ENCODE data around the gene SYT11.
A peak's percentile ranks its signal among the peaks of the same experiment; 100 is the strongest.
"Not testable (repeated sequence)": the region's sequence is repeated elsewhere in the genome, so short reads cannot be mapped to it uniquely, and the experiment has no call there.

The SYT11 gene

GRCh38 chr1:155860970-155861510 lies 1.7 kb downstream of the SYT11 start:
- no peak for DNase-seq (ENCODE audit: low read depth)

- no peak for DNase-seq (ENCODE audit: low read depth)
These were observed 2.5 kb downstream of the SYT11 start for GRCh38 chr1:155861896-155862295.

GRCh38 chr1:155864393-155864792 lies 5.0 kb downstream of the SYT11 start:
- DNase-seq (ENCODE audit: low read depth), result no peak

GRCh38 chr1:155867766-155868165 lies 8.4 kb downstream of the SYT11 start:
- DNase-seq (ENCODE audit: low read depth), result no peak

GRCh38 chr1:155871390-155871789 lies 12.0 kb downstream of the SYT11 start:
- peak; percentile 10 for DNase-seq (ENCODE audit: low read depth)

GRCh38 chr1:155872527-155872926 lies 13.2 kb downstream of the SYT11 start:
- DNase-seq (ENCODE audit: low read depth), result no peak

- DNase-seq (ENCODE audit: low read depth), result peak; percentile 56
These were observed 14.5 kb downstream of the SYT11 start for GRCh38 chr1:155873860-155874259.

GRCh38 chr1:155877945-155878344 lies 18.6 kb downstream of the SYT11 start:
- DNase-seq (ENCODE audit: low read depth), result no peak

- no peak for DNase-seq (ENCODE audit: low read depth)
These were observed 20.9 kb downstream of the SYT11 start for GRCh38 chr1:155880251-155880650.

- no peak for DNase-seq (ENCODE audit: low read depth)
These were observed 21.6 kb downstream of the SYT11 start for GRCh38 chr1:155880950-155881349.

- DNase-seq (ENCODE audit: low read depth), result no peak
These were observed 22.9 kb downstream of the SYT11 start for GRCh38 chr1:155882235-155882634.

- DNase-seq (ENCODE audit: low read depth), result no peak
These were observed 23.4 kb downstream of the SYT11 start for GRCh38 chr1:155882766-155883165.

GRCh38 chr1:155884031-155884960 lies 24.9 kb downstream of the SYT11 start:
- peak; percentile 34 for DNase-seq (ENCODE audit: low read depth)

- DNase-seq (ENCODE audit: low read depth), result no peak
These were observed 25.6 kb downstream of the SYT11 start for GRCh38 chr1:155884982-155885381.

- peak; percentile 57 for DNase-seq (ENCODE audit: low read depth)
These were observed 29.1 kb downstream of the SYT11 start for GRCh38 chr1:155888481-155888880.

- peak; percentile 50 for DNase-seq (ENCODE audit: low read depth)
These were observed 30.2 kb downstream of the SYT11 start for GRCh38 chr1:155889566-155889965.

GRCh38 chr1:155890251-155890650 lies 30.9 kb downstream of the SYT11 start:
- DNase-seq (ENCODE audit: low read depth), result no peak

- DNase-seq (ENCODE audit: low read depth), result peak; percentile 83
These were observed 33.4 kb downstream of the SYT11 start for GRCh38 chr1:155892796-155893195.

GRCh38 chr1:155893389-155894142 lies 34.2 kb downstream of the SYT11 start:
- peak; percentile 83 for DNase-seq (ENCODE audit: low read depth)

GRCh38 chr1:155895617-155896016 lies 36.2 kb downstream of the SYT11 start:
- DNase-seq (ENCODE audit: low read depth), result not testable (repeated sequence)

- DNase-seq (ENCODE audit: low read depth), result peak; percentile 49
These were observed 37.1 kb downstream of the SYT11 start for GRCh38 chr1:155896476-155896875.

GRCh38 chr1:155897746-155898145 lies 38.4 kb downstream of the SYT11 start:
- DNase-seq (ENCODE audit: low read depth), result no peak

GRCh38 chr1:155898888-155899287 lies 39.5 kb downstream of the SYT11 start:
- DNase-seq (ENCODE audit: low read depth), result no peak
